ENCODE results near the gene NBEA. TPM values are rescaled to one million over a fixed set of nuclear protein-coding genes. Genes with fewer than 3 reads are reported as not detected.

Gene NBEA
- total RNA-seq, 3 donors from 2014 or later = 7.5 to 18.6 (median 16.1) TPM

DNA sequence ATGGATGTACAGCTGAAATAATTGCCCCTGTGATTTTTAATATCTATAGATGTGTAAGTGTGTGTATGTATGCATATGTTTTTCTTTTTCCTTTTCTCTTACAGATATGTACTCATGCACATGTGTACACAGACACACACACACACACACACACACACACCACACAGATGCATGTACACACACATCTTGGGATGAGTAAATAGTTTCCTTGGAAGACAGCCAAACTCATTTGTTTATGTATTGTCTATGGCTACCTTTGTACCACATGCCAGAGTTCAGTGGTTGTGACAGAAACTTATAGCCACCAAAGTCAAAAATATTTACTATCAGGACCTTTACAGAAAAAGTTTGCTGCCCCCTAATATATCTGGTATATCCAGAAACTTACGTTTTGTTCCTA, 341.8 kb downstream of the NBEA start:
- Histone ChIP-seq H3K4me3 (no peak overlapping the region), H3K27me3 (no peaks in the 10 kb centered on the region), H3K27ac (no peak overlapping the region), H3K9me3 (no peaks in the 10 kb centered on the region), H3K4me1 (no peaks in the 10 kb centered on the region), H3K36me3 (no peaks in the 10 kb centered on the region)
- no peak for DNase-seq (ENCODE audit: low spot score in 2 of 2)
- TF ChIP-seq, protein P1, sequence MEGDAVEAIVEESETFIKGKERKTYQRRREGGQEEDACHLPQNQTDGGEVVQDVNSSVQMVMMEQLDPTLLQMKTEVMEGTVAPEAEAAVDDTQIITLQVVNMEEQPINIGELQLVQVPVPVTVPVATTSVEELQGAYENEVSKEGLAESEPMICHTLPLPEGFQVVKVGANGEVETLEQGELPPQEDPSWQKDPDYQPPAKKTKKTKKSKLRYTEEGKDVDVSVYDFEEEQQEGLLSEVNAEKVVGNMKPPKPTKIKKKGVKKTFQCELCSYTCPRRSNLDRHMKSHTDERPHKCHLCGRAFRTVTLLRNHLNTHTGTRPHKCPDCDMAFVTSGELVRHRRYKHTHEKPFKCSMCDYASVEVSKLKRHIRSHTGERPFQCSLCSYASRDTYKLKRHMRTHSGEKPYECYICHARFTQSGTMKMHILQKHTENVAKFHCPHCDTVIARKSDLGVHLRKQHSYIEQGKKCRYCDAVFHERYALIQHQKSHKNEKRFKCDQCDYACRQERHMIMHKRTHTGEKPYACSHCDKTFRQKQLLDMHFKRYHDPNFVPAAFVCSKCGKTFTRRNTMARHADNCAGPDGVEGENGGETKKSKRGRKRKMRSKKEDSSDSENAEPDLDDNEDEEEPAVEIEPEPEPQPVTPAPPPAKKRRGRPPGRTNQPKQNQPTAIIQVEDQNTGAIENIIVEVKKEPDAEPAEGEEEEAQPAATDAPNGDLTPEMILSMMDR (IDR thresholded peaks at IDR 0.05) = no peak
- TF ChIP-seq POLR2AphosphoS5 (IDR thresholded peaks at IDR 0.05) (no peak), POLR2A (IDR thresholded peaks at IDR 0.05) (no peak)
- intact Hi-C loops (cut with DNase I; ENCODE audit: low total_unique reads) = no loop called here

DNA sequence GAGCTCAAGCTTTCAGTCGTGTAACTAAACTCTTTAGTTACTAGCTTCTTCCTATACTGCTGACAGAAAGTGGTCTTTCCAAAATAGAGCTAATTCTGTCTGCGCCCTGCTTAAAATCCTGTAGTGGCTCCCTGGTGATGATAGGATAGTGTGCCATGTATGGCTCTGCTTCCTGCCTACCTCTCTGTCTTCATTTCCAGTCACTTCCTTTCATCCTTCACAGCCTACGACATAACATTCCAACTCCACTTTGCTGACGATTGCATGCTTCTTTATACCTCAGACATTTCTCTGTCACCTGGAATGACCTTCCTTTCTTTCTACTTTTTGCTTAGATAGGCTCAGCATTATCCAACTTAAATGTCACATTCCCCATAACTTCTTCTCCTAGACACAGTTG, 343.6 kb downstream of the NBEA start:
- no peaks in the 10 kb centered on the region for H3K36me3 ChIP-seq
- intact Hi-C loops (cut with DNase I; ENCODE audit: low total_unique reads) = no loop called here
- no peak overlapping the region for H3K27ac ChIP-seq
- TF ChIP-seq, protein P1 (IDR thresholded peaks at IDR 0.05) = no peak
- TF ChIP-seq POLR2AphosphoS5 (IDR thresholded peaks at IDR 0.05) (no peak), POLR2A (IDR thresholded peaks at IDR 0.05) (no peak)
- H3K27me3 ChIP-seq = no peaks in the 10 kb centered on the region
- DNase-seq (ENCODE audit: low spot score in 2 of 2) = no peak
- H3K4me3 ChIP-seq = no peak overlapping the region
- H3K9me3 ChIP-seq = no peaks in the 10 kb centered on the region
- H3K4me1 ChIP-seq = no peaks in the 10 kb centered on the region

DNA sequence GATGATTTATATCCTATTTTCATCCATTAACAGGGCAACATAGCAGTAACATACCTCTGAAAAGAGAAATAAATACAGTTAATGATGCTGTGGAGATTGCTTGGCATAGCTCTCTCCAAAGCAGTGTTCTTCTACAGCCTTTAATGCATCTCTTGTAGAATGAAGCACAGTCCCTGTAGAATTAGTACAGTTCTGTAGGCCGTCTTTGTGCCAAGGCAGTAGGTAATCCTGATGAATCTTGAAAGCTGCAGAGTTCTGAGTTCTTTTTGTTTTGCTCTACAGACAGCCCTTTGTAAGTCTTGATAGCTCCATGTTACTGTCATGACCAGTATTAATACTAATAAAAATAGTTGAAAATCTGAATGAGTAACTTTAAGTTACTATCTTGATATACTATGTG, 350.3 kb downstream of the NBEA start:
- no peak for DNase-seq (ENCODE audit: low spot score in 2 of 2)
- no peak overlapping the region for H3K27ac ChIP-seq
- H3K4me1 ChIP-seq = no peaks in the 10 kb centered on the region
- TF ChIP-seq, protein P1 (IDR thresholded peaks at IDR 0.05) = no peak
- TF ChIP-seq POLR2AphosphoS5 (IDR thresholded peaks at IDR 0.05) (no peak), POLR2A (IDR thresholded peaks at IDR 0.05) (no peak)
- H3K36me3 ChIP-seq = no peaks in the 10 kb centered on the region
- H3K4me3 ChIP-seq = no peak overlapping the region
- H3K9me3 ChIP-seq = no peaks in the 10 kb centered on the region
- H3K27me3 ChIP-seq = no peaks in the 10 kb centered on the region
- intact Hi-C loops (cut with DNase I; ENCODE audit: low total_unique reads) = no loop called here

DNA sequence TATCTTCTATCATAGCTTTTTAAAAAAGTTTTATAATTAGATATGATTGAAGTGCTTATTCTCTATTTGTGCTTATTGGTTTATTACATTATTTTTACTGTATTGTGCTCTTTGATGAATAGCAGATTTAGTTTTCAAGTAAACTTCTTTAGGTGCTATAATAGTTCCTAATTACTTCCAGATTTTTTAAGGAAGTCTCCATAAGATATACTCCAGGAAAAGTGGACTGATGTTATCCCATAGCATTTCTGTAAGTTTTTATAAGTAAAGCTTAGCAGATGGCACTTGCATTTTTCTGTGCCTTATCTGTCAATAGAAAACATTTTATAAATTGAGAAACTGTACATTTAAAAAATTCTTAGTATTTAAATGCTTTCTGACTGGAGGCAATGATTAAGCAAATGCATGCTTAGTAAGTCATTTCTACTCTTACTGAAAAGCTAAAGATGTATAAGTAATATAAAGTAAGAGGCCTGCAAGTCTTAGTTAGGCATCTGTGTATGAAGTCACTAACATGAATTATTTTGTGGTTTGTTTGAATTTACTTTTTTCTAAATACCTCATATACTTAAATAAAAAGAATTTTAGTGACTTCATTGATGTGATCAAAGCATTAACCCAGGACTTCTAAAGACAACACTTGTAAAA, 351.6 kb downstream of the NBEA start:
- H3K4me3 ChIP-seq = no peak overlapping the region
- no peaks in the 10 kb centered on the region for H3K9me3 ChIP-seq
- TF ChIP-seq POLR2AphosphoS5 (IDR thresholded peaks at IDR 0.05) (no peak), POLR2A (IDR thresholded peaks at IDR 0.05) (no peak)
- TF ChIP-seq, protein P1 (IDR thresholded peaks at IDR 0.05) = no peak
- H3K4me1 ChIP-seq = no peaks in the 10 kb centered on the region
- no peak overlapping the region for H3K27ac ChIP-seq
- no peak for DNase-seq (ENCODE audit: low spot score in 2 of 2)
- intact Hi-C loops (cut with DNase I; ENCODE audit: low total_unique reads) = no loop called here
- H3K36me3 ChIP-seq = no peaks in the 10 kb centered on the region
- no peaks in the 10 kb centered on the region for H3K27me3 ChIP-seq

DNA sequence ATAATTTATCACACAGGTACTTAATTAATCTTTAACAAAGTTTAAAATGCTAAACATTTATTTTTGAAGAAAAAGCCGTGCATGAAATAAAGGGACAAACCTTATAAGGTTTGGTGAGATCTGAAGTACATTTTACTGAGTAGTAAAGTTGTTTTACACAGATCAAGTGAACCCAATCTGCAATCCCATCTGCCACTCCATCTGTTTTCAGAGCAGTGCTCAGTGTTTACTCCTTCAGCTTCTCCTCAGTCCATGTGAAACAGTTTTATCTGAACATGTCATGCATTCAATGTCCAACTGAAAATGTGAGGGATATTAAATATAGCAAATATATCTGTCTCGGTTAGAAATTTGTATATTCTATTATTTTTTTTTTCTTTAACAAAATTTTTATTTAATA, 367.6 kb downstream of the NBEA start:
- Histone ChIP-seq H3K27me3 (no peaks in the 10 kb centered on the region), H3K27ac (no peak overlapping the region), H3K4me3 (no peak overlapping the region), H3K4me1 (no peaks in the 10 kb centered on the region), H3K36me3 (no peaks in the 10 kb centered on the region), H3K9me3 (no peaks in the 10 kb centered on the region)
- no peak for DNase-seq (ENCODE audit: low spot score in 2 of 2)
- intact Hi-C loops (cut with DNase I; ENCODE audit: low total_unique reads) = no loop called here
- no peak for TF ChIP-seq POLR2A (IDR thresholded peaks at IDR 0.05)
- no peak for TF ChIP-seq POLR2AphosphoS5 (IDR thresholded peaks at IDR 0.05)

Measured in breast epithelium (tissue), 4 donors.